IPS-15b (cell line): ENCODE data around the gene MEOX2.

Experiments
- H3K27me3 ChIP-seq: one replicate; pipeline ENCODE4 v1.6.1; 2013; ENCODE audit warnings: low read length; ENCODE audit not compliant: control insufficient read depth, insufficient read depth
- H3K36me3 ChIP-seq: one replicate; pipeline ENCODE4 v1.6.1; 2013; ENCODE audit warnings: low read length; ENCODE audit not compliant: control insufficient read depth, insufficient read depth
- H3K4me1 ChIP-seq: one replicate; pipeline ENCODE4 v1.6.1; 2013; ENCODE audit warnings: mild to moderate bottlenecking, low read length; ENCODE audit not compliant: control insufficient read depth, insufficient read depth
- H3K4me3 ChIP-seq: one replicate; pipeline ENCODE4 v1.5.1; 2013; ENCODE audit warnings: low read depth, low read length
- H3K9ac ChIP-seq: one replicate; pipeline ENCODE4 v1.6.1; 2013; ENCODE audit warnings: low read depth, mild to moderate bottlenecking, low read length
- H3K9me3 ChIP-seq: one replicate; pipeline ENCODE4 v1.6.1; 2013; ENCODE audit warnings: mild to moderate bottlenecking, low read length; ENCODE audit not compliant: control insufficient read depth, insufficient read depth

The MEOX2 gene

GRCh38 chr7:15686295-15686956, at the start of gene MEOX2:
TSS of gene MEOX2 (minus strand) at chr7:15686683. CDS start at chr7:15686402, 281 bp downstream.
- peak within 1 kb of the TSS; percentile 79 for H3K4me3 ChIP-seq
- H3K27me3 ChIP-seq = peaks cover 69% of the 10 kb centered on the region
- H3K4me1 ChIP-seq = peaks cover 13% of the 10 kb centered on the region
- no peaks in the 10 kb centered on the region for H3K36me3 ChIP-seq
- H3K9me3 ChIP-seq = no peaks in the 10 kb centered on the region
- H3K9ac ChIP-seq = peak within 1 kb of the TSS; percentile 5

GRCh38 chr7:15729746-15730145, 43.3 kb upstream of the MEOX2 start:
- Histone ChIP-seq H3K9ac (no peak overlapping the region), H3K27me3 (no peaks in the 10 kb centered on the region), H3K4me1 (peaks cover 7% of the 10 kb centered on the region), H3K36me3 (no peaks in the 10 kb centered on the region), H3K9me3 (no peaks in the 10 kb centered on the region), H3K4me3 (no peak overlapping the region)

- Histone ChIP-seq H3K9ac (no peak overlapping the region), H3K4me1 (peaks cover 8% of the 10 kb centered on the region), H3K27me3 (no peaks in the 10 kb centered on the region), H3K9me3 (no peaks in the 10 kb centered on the region), H3K4me3 (no peak overlapping the region), H3K36me3 (no peaks in the 10 kb centered on the region)
Observed at GRCh38 chr7:15725051-15725450, 38.6 kb upstream of the MEOX2 start.

DNA sequence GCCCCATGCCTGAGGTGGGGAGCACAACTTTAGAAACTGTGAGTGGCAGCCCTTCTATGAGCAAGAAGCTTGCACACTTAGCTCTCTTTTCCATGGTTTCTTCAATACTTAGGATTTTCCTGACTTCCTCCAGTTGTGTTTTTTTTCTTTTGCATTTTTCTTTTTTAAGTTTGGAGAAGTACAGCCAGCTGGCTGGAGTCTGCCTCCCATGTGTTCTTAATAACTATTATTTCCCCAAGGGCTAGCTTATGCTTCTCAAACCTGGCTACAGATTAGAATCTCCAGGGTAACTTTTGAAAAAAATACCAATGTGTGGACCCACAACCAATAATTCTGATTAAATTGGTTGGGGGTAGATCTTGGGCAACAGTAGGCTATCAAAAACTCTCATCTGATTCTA, 37.4 kb upstream of the MEOX2 start:
- Histone ChIP-seq H3K4me3 (no peak overlapping the region), H3K27me3 (no peaks in the 10 kb centered on the region), H3K4me1 (peaks cover 8% of the 10 kb centered on the region), H3K9me3 (no peaks in the 10 kb centered on the region), H3K36me3 (no peaks in the 10 kb centered on the region), H3K9ac (no peak overlapping the region)

DNA sequence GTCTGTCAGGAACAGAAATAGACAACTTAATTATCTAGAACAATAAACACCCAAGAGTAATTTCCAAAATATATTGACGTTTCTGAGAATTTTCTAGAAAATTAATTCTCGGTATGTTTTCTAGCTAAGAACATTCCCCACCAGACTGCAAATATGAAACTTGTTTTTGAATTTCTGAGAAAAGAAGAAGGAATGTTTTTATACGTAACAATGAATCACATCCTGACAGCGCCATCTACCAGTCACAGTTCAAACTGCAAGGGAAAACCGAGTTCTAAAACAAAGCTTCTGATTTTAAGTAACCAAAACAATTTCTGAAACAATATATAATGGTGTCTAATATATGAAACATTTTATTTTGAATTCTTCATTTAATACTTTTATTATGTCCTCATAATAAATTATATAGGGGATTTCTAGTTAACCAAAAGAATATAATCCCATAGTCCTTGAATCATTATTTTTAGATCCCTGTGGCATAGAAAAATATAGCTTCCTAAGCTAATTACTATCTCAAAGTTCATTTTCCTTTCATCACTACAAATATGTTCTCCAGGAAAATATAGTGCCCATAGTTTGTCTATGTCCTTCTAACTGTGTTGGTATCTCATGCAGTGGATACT, 34.5 kb upstream of the MEOX2 start:
- Histone ChIP-seq H3K36me3 (no peaks in the 10 kb centered on the region), H3K4me3 (no peak overlapping the region), H3K4me1 (peaks cover 8% of the 10 kb centered on the region), H3K9me3 (no peaks in the 10 kb centered on the region), H3K9ac (no peak overlapping the region), H3K27me3 (no peaks in the 10 kb centered on the region)

GRCh38 chr7:15719311-15719710, 32.8 kb upstream of the MEOX2 start:
- H3K36me3 ChIP-seq = no peaks in the 10 kb centered on the region
- H3K27me3 ChIP-seq = no peaks in the 10 kb centered on the region
- H3K4me1 ChIP-seq = no peaks in the 10 kb centered on the region
- no peaks in the 10 kb centered on the region for H3K9me3 ChIP-seq
- no peak overlapping the region for H3K9ac ChIP-seq
- H3K4me3 ChIP-seq = no peak overlapping the region

- Histone ChIP-seq H3K36me3 (no peaks in the 10 kb centered on the region), H3K4me1 (no peaks in the 10 kb centered on the region), H3K9me3 (no peaks in the 10 kb centered on the region), H3K27me3 (no peaks in the 10 kb centered on the region), H3K4me3 (no peak overlapping the region), H3K9ac (no peak overlapping the region)
Observed at GRCh38 chr7:15715435-15715834, 29.0 kb upstream of the MEOX2 start.

- H3K4me1 ChIP-seq = no peaks in the 10 kb centered on the region
- H3K4me3 ChIP-seq = no peak overlapping the region
- H3K36me3 ChIP-seq = no peaks in the 10 kb centered on the region
- H3K27me3 ChIP-seq = no peaks in the 10 kb centered on the region
- no peak overlapping the region for H3K9ac ChIP-seq
- no peaks in the 10 kb centered on the region for H3K9me3 ChIP-seq
Observed at GRCh38 chr7:15709978-15710377, 23.5 kb upstream of the MEOX2 start.

GRCh38 chr7:15707570-15707969, 21.1 kb upstream of the MEOX2 start:
- no peak overlapping the region for H3K4me3 ChIP-seq
- no peaks in the 10 kb centered on the region for H3K9me3 ChIP-seq
- no peaks in the 10 kb centered on the region for H3K4me1 ChIP-seq
- H3K27me3 ChIP-seq = no peaks in the 10 kb centered on the region
- H3K9ac ChIP-seq = no peak overlapping the region
- H3K36me3 ChIP-seq = no peaks in the 10 kb centered on the region

- H3K9ac ChIP-seq = no peak overlapping the region
Observed at GRCh38 chr7:15703732-15704131, 17.2 kb upstream of the MEOX2 start.

GRCh38 chr7:15692501-15693020, 6.1 kb upstream of the MEOX2 start:
- Histone ChIP-seq H3K27me3 (peaks cover 22% of the 10 kb centered on the region), H3K4me1 (peaks cover 10% of the 10 kb centered on the region), H3K9ac (no peak overlapping the region), H3K9me3 (no peaks in the 10 kb centered on the region), H3K4me3 (no peak overlapping the region), H3K36me3 (no peaks in the 10 kb centered on the region)

More at GRCh38 chr7:15703732-15704131, 17.2 kb upstream of the MEOX2 start:
- Histone ChIP-seq H3K27me3 (no peaks in the 10 kb centered on the region), H3K9me3 (no peaks in the 10 kb centered on the region), H3K4me1 (no peaks in the 10 kb centered on the region), H3K36me3 (no peaks in the 10 kb centered on the region), H3K4me3 (no peak overlapping the region)

GRCh38 chr7:15688911-15689310, 2.4 kb upstream of the MEOX2 start:
- Histone ChIP-seq H3K4me3 (peak overlapping the region; percentile 79), H3K9ac (no peak overlapping the region), H3K36me3 (no peaks in the 10 kb centered on the region), H3K4me1 (peaks cover 13% of the 10 kb centered on the region), H3K27me3 (peaks cover 58% of the 10 kb centered on the region), H3K9me3 (no peaks in the 10 kb centered on the region)
